ENCODE data around the gene GSG1L2. TPM values are rescaled to one million over a fixed set of nuclear protein-coding genes. Genes with fewer than 3 reads are reported as not detected.
"Not testable (repeated sequence)": the region's sequence is repeated elsewhere in the genome, so short reads cannot be mapped to it uniquely, and the experiment has no call there.

Gene GSG1L2
- total RNA-seq, 2 donors from 2014 or later = not detected

DNA sequence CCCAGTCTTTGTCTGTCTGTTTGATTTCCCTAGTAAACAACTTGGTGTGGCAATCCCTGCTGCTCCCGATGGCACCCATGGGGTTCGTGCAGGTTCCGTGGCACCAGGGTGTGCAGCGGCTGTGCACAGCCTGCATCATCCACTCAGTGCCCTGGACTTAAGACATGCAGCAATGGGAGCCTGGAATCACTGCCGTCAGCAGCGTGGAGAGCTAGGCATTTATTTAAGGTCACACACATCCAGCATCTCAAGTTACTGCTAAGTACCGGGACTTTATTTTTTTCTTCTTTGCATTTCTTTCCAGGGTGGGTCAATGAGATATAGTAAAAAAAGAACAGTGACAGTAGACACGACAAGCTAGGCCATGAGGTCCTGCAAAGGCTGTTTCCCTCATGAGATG lies 33.3 kb downstream of the GSG1L2 start:
- no peak for DNase-seq
- no peaks in the 10 kb centered on the region for H3K9me3 ChIP-seq
- no peaks in the 10 kb centered on the region for H3K4me1 ChIP-seq
- H3K36me3 ChIP-seq (replicated peaks in 1 of 2; ENCODE audit: insufficient read depth in 1 of 2, low read depth in 2 of 2) = no peaks in the 10 kb centered on the region
- intact Hi-C loops (cut with DNase I) = no loop called here
- no peak overlapping the region for H3K27ac ChIP-seq
- no peak overlapping the region for H3K4me3 ChIP-seq
- TF ChIP-seq POLR2A (IDR thresholded peaks at IDR 0.05) = no peak
- TF ChIP-seq, protein P1, sequence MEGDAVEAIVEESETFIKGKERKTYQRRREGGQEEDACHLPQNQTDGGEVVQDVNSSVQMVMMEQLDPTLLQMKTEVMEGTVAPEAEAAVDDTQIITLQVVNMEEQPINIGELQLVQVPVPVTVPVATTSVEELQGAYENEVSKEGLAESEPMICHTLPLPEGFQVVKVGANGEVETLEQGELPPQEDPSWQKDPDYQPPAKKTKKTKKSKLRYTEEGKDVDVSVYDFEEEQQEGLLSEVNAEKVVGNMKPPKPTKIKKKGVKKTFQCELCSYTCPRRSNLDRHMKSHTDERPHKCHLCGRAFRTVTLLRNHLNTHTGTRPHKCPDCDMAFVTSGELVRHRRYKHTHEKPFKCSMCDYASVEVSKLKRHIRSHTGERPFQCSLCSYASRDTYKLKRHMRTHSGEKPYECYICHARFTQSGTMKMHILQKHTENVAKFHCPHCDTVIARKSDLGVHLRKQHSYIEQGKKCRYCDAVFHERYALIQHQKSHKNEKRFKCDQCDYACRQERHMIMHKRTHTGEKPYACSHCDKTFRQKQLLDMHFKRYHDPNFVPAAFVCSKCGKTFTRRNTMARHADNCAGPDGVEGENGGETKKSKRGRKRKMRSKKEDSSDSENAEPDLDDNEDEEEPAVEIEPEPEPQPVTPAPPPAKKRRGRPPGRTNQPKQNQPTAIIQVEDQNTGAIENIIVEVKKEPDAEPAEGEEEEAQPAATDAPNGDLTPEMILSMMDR (IDR thresholded peaks at IDR 0.05) = no peak
- WGBS, 2 donors = 66 to 70% methylated on average over 8 of the region's 8 CpGs
- ATAC-seq = no peak
- H3K27me3 ChIP-seq = no peaks in the 10 kb centered on the region

DNA sequence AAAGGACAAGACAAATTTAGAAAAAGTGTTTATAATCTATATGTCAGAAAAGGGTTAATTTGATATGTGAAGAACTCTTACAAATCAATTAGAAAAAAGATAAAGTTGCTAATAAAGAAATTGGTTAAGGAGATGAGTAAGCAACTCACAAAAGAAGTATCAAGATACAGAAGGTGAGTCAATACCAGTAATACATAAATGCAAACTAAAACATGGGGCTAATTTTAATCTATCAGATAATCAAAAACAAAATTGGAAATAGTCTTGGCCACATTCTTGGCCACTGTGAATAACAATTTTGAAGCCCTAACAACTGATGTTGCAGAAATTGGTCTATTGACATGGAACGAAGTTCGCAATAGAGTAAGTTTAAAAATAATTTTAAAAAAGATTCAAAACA lies 37.3 kb downstream of the GSG1L2 start:
- intact Hi-C loops (cut with DNase I) = no loop called here
- H3K9me3 ChIP-seq = no peaks in the 10 kb centered on the region
- no peak for DNase-seq
- no peaks in the 10 kb centered on the region for H3K36me3 ChIP-seq (replicated peaks in 1 of 2; ENCODE audit: insufficient read depth in 1 of 2, low read depth in 2 of 2)
- 93 to 94% methylated on average over 2 of the region's 2 CpGs for WGBS, 2 donors
- ATAC-seq = no peak
- H3K4me1 ChIP-seq = no peaks in the 10 kb centered on the region
- no peak for TF ChIP-seq POLR2A (IDR thresholded peaks at IDR 0.05)
- TF ChIP-seq, protein P1 (IDR thresholded peaks at IDR 0.05) = no peak
- no peak overlapping the region for H3K27ac ChIP-seq
- H3K4me3 ChIP-seq = no peak overlapping the region
- no peaks in the 10 kb centered on the region for H3K27me3 ChIP-seq

DNA sequence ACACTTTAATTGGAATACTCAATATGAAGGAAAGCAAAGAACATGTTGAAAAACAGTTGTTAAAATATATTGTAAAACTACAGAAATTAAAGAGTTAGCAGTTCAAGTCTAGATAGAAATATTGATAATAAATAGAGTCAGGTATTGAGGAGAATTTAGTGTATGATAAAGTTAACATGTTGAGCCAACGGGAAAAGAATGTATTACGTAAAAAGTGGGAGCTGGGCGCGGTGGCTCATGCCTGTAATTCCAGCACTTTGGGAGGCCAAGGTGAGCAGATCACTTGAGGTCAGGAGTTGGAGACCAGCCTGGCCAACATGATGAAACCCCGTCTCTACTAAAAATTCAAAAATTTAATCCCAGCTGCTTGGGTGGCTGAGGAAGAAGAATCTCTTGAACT lies 38.4 kb downstream of the GSG1L2 start:
- intact Hi-C loops (cut with DNase I); DNase-seq; ATAC-seq; H3K4me3 ChIP-seq; H3K4me1 ChIP-seq; H3K36me3 ChIP-seq (replicated peaks in 1 of 2; ENCODE audit: insufficient read depth in 1 of 2, low read depth in 2 of 2); H3K9me3 ChIP-seq; H3K27me3 ChIP-seq; H3K27ac ChIP-seq: not testable (repeated sequence)
- 75 to 89% methylated on average over 5 of the region's 5 CpGs for WGBS, 2 donors

DNA sequence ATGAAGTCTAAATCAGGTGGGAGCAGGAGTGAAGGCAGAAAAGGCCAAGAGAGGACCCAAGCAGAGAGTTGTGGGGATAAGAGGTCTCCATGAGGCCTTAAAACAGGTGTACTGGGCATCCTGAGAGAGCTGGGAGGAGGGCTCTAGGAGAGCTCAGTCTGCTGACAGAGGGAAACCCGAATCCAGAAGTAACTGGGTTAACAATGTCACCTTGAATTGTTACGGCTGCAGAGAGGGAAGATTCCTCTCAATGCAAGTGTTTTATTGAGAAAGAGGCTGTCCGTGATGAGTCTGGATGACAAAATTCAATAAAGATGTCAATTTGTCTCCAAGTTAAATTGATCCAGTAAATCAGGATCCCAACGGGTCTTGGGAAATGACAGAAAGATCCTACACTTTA lies 38.8 kb downstream of the GSG1L2 start:
- H3K36me3 ChIP-seq (replicated peaks in 1 of 2; ENCODE audit: insufficient read depth in 1 of 2, low read depth in 2 of 2) = no peaks in the 10 kb centered on the region
- H3K4me3 ChIP-seq = no peak overlapping the region
- H3K4me1 ChIP-seq = no peaks in the 10 kb centered on the region
- DNase-seq = no peak
- TF ChIP-seq, protein P1 (IDR thresholded peaks at IDR 0.05) = no peak
- no peak for TF ChIP-seq POLR2A (IDR thresholded peaks at IDR 0.05)
- 50 to 55% methylated on average over 4 of the region's 4 CpGs for WGBS, 2 donors
- H3K27ac ChIP-seq = no peak overlapping the region
- no peaks in the 10 kb centered on the region for H3K9me3 ChIP-seq
- intact Hi-C loops (cut with DNase I) = no loop called here
- ATAC-seq = no peak
- H3K27me3 ChIP-seq = no peaks in the 10 kb centered on the region

DNA sequence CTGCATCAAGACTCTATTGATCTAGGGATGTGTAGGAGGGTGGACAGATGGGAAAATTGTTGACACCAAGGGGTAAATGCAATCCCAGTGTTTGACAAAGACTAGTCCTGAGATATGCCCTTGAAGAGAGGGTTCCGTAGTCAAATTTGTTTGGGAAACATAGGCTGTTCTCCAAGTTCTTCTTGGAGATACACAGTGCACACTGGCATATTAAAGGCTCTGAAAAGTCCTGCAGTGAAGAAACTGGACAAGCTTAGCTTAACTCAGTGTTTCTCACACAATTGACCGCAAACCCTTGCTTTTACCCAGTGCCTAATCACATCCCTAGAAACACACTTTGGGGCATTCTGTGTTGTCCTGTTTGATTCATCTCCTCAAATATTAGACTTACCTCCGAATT lies 41.3 kb downstream of the GSG1L2 start:
- Histone ChIP-seq H3K4me1 (no peaks in the 10 kb centered on the region), H3K36me3 (replicated peaks in 1 of 2; ENCODE audit: insufficient read depth in 1 of 2, low read depth in 2 of 2) (no peaks in the 10 kb centered on the region), H3K4me3 (no peak overlapping the region), H3K27ac (no peak overlapping the region), H3K9me3 (no peaks in the 10 kb centered on the region), H3K27me3 (no peaks in the 10 kb centered on the region)
- TF ChIP-seq, protein P1 (IDR thresholded peaks at IDR 0.05) = no peak
- no peak for TF ChIP-seq POLR2A (IDR thresholded peaks at IDR 0.05)
- intact Hi-C loops (cut with DNase I) = no loop called here
- DNase-seq (no peak), ATAC-seq (no peak)
- WGBS, 2 donors = 66 to 76% methylated on average over 3 of the region's 3 CpGs
